GM10847 (cell line): Measurements from ENCODE around the gene MUC4.

Source experiments
- POLR2A ChIP-seq: IDR thresholded peaks from 2 replicates; pipeline ENCODE4 v1.6.1; 2011; ENCODE audit not compliant: insufficient read length; ENCODE audit errors: extremely low read depth

MUC4 gene

DNA sequence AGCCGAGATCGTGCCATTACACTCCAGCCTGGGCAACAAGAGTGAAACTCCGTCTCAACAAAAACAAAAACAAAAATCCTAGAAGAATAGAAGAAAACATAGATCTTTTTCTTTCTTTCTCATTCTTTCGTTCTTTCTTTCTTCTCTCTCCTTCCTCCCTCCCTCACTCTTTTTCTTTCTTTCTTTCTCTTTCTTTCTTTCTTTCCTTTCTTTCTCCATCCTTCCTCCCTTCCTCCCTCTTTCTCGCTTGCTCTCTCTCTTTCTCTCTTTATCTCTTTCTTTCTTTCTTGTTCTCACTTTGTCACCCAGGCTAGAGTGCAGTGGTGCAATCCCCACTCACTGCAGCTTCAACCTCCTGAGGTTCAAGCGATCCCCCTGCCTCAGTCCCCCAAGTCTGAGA lies 33.8 kb upstream of the MUC4 start:
- TF ChIP-seq POLR2A: no peak

DNA sequence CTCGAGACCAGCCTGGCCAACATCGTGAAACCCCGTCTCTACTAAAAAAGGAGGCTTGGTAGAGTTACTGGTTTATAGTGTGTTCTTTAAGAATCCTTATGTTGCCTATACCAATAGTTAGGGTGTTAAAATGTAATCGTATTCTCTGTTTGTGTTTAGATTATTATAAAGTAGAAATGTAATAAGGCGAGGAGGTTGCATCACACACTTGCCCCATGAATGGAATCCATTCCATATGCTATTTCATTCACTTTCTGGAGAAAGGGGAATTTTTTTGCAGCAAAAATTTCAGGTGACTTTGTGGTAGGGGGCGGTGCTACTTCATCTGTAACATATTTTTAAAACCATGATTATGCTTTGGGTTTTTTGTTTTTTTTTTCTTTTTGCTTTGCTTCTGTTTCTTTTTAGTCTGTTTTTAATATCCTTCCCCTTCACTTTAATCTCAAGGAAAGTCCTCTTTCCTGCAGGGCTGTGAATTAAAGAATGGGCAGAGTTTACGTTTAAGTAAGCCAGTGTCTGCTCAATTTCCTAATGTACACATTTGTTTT lies 33.0 kb upstream of the MUC4 start:
- no peak for TF ChIP-seq POLR2A

DNA sequence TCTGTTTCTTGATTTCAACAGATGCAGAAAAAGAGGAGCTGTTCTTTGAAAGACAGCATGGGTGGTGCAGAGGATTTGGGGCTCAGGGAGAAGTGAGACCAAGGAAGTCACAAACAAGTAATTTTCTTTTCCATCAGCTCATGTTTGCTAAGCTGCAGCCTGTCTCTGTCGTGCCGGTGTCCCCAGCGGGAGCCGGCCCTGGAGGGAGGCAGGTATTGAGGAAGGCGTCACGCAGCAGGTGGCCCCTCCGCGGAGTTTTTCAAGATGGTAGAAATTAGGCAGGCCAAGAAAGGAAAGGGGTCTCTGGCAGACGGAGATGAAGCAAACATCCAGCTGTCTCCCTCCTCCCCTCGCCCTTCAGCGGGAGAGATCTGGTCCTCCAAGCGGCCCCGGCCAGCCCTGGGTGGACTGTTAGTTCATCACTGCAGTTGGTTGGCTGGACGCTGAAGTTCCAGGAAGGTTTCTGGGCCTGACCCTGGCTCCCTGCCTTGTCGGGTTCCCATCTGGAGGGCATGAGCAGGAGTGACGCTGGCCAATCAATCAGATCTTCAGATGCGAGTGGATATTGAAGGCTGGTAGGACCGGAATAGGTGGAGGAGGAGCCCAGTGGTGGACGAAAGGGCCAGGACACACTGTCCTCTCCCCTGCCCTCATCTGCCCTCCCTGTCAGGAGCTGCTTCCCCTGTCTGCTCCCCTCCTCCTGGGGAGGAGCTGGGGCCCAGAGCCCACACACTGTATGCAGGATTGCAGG lies 27.7 kb upstream of the MUC4 start:
- TF ChIP-seq POLR2A: no peak

DNA sequence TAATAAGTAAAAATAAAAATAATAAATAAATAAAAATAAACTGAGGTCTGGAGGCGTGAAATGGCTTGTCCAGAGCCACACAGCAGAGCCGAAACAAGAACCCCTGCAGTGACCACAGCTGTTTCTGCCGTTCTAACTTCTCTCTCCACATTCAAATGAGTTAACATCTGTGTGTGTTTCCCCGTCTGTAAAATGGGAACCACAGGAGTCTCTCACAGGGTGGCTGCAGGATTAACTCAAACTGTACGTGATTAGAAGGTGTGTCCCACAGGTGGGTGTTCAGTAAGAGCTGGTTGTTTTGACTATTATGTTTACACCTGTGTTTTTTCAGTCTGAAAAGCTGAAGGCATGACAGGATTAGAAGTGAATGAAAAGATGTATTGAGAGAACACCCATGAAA lies 27.0 kb upstream of the MUC4 start:
- no peak for TF ChIP-seq POLR2A

DNA sequence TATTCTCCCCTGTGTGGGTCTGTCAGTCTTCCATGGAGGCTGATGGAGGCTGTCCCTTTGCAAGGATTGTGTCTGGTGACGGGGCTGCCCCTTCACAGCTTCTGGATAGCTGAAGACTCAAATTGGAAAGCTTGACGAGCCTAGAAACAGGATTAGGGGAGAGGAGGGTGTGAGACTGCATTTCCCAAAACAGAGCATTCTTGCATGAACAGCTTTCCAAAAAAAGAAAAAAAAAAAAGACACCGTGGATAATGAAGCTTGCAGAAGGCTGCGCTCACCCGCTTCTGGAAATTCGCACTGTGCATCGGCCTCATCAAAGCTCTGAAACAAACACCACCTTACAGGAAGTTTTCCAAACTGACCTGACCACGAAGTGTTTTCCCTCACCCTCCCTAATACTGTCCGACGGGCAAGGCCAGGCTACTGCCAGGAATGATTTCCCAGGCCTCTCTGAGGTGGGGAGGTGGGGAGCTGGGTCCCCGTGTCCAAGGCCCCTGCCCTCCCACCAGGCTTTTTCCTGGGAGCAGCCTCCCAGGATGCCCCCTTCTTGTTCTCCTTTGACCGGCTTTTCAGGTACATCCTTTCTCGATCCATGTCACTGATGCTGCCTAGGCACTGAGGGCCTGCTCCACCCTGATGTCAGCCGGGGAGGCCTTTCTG lies 24.9 kb upstream of the MUC4 start:
- TF ChIP-seq POLR2A: no peak

DNA sequence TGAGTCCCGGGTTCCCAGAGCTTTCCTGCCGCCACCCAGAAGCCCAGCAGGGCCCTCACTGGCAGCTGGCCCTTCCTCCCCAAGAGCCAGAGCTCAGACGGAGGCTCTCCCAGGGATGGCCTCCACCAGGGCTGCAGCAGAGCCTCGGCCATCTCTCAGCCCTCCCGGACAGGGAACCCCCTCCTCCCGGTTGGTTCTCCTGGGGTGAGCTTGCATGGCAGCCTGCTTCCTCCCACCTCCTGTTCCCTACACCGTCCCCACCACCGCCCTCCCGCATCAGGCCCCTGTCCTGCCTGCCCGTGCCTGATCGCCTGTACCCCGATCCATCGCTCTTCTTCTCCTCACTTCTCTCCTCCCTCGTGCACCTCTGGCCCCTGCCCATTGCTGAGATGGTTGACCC lies 24.1 kb upstream of the MUC4 start:
- TF ChIP-seq POLR2A: no peak

DNA sequence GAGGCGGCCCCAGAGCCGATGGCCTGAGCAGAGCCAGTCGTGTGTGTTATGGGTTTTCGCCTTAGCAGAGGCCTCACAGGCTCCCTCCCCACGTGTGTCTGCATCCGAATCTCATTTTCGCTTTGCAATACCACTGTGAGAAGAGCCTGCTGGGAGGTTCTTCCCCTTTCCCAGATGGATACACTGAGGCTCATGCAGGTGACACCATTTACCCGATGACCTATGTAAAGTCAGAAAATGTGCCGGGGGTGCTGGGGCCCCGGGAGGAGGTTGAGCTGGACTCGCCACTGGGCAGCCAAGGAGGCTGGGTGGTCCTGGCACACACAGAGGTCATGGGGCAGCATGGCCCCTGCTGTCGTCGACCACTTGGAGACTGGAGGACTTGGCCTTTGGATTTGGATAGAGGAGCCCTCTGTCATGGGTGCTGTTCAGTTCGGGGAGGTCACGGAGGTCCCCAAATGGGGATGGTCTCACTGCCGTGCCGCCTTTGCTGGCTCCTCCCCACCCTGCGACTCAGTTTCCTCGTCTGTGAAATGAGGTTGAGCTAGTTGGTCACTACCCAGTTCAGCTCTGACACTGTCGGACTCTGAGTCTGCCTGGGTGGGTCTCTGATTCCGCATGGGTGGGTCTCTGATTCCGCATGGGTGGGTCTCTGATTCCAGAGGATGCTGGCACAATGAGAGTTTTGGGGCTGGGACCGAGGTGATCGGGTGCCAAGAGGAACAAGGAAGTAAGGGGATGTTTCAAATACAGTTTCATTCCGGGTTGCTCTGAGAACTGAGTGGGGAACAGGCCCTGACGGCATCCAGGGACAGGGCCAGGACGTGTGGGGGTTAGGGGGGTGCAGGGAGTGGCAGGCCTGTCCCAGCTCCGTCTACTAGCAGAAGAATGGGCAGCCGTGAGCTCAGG lies 23.2 kb upstream of the MUC4 start:
- no peak for TF ChIP-seq POLR2A

DNA sequence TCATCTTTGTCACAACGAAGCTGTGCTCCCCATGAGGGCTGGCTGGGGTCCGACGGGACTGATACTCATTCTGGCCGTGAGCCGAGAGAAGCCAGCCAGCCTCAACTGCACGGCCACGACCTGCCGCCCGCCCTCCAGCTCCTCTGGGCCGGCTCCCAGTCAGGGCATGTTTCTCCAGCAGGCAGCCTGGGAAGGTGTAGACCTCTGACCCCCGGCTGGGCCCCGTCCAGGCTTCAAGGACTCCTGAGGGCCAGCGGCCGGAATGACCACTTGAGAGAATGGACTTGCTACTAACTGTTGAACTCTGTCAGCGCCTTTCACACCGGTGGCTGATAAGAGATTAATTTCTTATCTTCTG lies 18.1 kb upstream of the MUC4 start:
- no peak for TF ChIP-seq POLR2A

DNA sequence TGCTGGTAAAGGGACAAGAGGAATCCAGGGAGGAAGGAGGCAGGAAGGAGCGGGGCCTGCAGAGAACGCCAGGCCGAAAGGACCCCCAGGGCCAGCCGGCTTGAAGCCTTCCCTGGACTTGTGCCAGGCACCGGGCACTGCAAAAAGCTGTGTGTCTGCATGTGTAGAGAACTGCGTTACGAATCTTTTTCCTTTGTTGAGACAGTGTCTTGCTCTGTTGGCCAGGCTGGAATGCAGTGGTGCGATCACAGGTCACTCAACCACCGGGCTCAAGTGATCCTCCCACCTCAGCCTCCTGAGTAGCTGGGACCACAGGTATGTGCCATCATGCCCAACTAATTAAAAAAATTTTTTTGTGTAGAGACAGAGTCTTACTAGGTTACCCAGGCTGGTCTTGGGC lies 17.0 kb upstream of the MUC4 start:
- TF ChIP-seq POLR2A: no peak

DNA sequence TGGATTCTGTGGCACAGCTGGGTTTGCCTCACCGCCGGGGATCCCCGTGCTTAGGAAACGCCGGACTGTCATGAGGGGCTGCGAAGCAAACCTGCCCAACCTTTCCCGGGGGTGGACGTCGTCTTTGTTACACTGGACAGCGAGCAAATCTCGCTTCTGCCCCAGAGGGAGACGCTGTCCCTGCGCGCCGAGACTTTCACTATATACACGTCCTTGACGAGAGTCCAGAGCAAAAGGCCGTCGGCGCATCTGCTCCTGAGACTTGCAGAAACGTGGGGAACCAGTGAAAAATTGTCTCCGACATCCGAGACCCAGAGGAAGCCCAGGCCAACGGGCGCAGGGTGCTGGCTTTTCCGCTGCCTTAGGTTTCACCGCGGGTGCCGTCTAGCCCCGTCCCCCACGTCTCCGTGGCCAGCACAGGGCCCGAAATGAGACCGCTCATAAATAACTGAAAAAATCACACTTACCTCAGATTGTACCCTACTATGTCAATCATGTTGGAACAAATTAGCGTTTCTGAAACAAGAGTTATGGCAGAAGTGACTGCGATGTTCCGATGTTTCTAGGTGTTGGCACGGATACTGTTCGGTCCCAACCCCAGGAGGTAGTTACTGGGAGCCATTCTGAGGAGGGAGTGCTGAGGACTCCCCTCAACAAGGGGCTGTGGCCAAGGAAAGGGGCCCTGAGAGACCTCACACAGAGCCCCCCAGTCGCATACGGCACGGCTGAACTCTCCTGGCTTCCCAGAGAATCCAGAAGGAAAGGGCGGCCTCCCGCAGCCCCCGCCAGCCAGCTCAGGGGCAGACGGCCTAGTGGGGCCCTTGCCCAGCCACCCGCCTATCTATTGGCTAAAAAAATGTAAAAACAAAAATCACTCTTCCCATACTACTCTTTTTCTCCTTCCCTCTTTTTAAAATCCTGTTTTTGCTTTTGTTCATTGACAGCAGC lies 14.4 kb upstream of the MUC4 start:
- no peak for TF ChIP-seq POLR2A

DNA sequence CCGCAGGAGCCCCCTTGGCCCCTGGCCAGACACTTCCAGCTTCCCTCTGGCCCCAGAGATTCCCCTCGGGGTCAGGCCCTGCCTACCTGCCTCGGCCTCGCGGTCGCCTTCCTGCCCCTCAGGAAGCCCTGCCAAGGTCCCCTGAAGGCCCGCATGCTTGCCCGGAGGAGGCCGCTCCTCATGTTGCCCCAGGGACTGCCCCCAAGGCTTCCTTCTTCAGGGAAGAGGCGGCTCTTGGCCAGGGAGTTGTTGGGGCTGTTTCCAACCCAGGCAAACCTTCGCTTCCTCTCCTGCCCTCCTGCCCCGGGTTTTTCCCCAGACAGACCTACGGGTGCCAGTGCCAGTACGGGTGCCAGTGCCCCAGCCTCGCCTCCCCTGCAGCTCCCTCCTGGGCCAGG lies 13.5 kb upstream of the MUC4 start:
- no peak for TF ChIP-seq POLR2A

DNA sequence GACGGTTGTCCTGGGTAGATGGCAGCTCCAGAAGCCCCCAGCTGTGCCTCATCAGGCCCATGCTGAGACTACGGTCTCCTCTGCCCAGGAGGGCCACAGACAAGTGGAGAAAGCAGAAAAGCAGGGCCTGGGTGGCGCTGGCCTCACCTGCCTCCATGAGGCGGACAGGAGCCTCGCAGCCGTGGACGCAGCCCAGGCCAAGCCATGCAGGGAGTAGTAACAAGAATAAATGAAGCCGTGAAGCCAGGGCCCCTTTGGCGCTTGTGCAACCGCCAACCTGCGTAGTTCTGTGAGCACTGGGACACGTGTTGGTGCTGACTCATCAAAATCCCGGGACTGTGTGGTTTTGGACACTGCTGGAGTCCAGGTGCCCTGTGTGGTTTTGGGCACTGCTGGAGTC lies 12.3 kb upstream of the MUC4 start:
- no peak for TF ChIP-seq POLR2A

DNA sequence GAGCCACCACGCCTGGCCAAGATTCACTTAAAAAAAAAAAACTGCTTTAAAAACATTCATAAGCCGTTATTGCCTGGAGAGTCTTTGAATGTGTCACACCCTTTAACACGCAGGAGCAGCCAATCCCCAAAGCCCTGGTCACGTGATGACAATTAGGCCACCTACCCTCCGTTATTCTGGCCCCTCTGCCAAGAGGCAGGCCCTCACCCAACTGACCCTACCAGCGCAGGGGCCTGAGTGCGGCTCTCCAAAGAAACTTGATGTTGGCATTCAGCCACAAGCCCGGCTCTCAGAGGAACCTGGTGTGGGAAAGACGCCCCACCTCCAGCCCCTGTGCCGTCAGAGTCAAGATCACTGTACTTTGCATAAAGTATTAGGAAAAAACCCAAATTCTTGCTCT lies 11.6 kb upstream of the MUC4 start:
- no peak for TF ChIP-seq POLR2A

DNA sequence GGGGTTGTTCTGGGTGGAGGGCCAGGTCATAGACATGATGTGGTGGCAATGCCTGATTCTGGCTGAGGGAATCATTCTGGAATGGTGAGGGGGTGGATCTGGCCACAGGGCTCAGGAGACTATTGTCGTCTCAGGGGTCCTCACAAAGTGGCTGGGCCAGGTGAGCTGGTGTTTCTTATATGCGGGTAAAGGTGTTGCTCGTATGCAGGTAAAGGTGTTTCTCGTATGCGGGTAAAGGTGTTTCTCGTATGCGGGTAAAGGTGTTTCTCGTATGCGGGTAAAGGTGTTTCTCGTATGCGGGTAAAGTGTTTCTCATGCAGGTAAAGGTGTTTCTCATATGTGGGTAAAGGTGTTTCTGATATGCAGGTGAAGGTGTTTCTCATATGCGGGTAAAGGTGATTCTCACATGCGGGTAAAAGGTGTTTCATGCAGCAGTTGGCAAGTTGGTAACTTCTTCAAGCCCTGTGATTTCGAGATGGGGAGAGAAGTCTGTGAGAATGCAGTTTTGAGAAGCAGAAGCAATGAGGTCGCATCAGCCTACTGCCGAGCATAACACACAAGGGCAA lies 10.5 kb upstream of the MUC4 start:
- no peak for TF ChIP-seq POLR2A
